Thyroid gland (tissue), 4 donors: ENCODE measurements around the gene TMEM132D. TPM values are rescaled to one million over a fixed set of nuclear protein-coding genes. Genes with fewer than 3 reads are reported as not detected.

ENCODE experiments used
- DNase-seq, 2 donors: peaks; one replicate each; pipeline ENCODE4 v3.0.0-alpha.2; 2019
- H3K27ac ChIP-seq, 3 donors: fragments of 200-600 bp; sonication (generic); 1 replicate in 2 of 3; 2 replicates in 1 of 3; pipeline ENCODE4 v1.5.1; 2016 to 2019; ENCODE audit warnings: mild to moderate bottlenecking in 1 of 3, moderate library complexity in 1 of 3
- H3K27me3 ChIP-seq: fragments of 200-600 bp; sonication (generic); one replicate; pipeline ENCODE4 v1.5.1; 2019
- H3K36me3 ChIP-seq, 2 donors: fragments of 200-600 bp; sonication (generic); one replicate each; pipeline ENCODE4 v1.5.1; 2016 to 2019
- H3K4me1 ChIP-seq, 2 donors: fragments of 200-600 bp; sonication (generic); one replicate each; pipeline ENCODE4 v1.5.1; 2017 to 2019
- H3K4me3 ChIP-seq, 3 donors: fragments of 200-600 bp; sonication (generic); replicated peaks in 1 of 3; 1 replicate in 2 of 3; 2 replicates in 1 of 3; pipeline ENCODE4 v1.5.1; 2016; ENCODE audit warnings: mild to moderate bottlenecking in 1 of 3
- H3K9me3 ChIP-seq: fragments of 200-600 bp; sonication (generic); one replicate; pipeline ENCODE4 v1.5.1; 2017
- POLR2A ChIP-seq, 2 donors: fragments of 450-650 bp; IDR thresholded peaks; one replicate each; pipeline ENCODE4 v1.6.1; 2017; ENCODE audit warnings: antibody characterized with exemption in 2 of 2, mild to moderate bottlenecking in 2 of 2, moderate library complexity in 1 of 2
- WGBS, 2 donors: methylation state at CpG; one replicate each; pipeline ENCODE4 v1.1.5; 2017; 5-methylcytosine and 5-hydroxymethylcytosine counted together
- intact Hi-C: fragments of 100-400 bp; cut with DNase I; formaldehyde crosslinking; loops from one replicate; pipeline ENCODE4 v1.15.1; 2023
- total RNA-seq, 4 donors: library from RNA; depleted of rRNA; stranded (reverse); fragments of >200 nt; gene quantifications; one replicate each; pipeline ENCODE4 v1.2.3, GENCODE V29; 2016
- TF ChIP-seq, protein P1 (sequence below), 6 experiments: fragments of 200-600 bp in 3 of 6; fragments of 450-650 bp in 3 of 6; sonication (generic) in 3 of 6; IDR thresholded peaks; one replicate each; pipeline ENCODE4 v1.5.1; 2016 to 2019; ENCODE audit warnings: antibody characterized with exemption in 6 of 6, mild to moderate bottlenecking in 2 of 6, inconsistent platforms in 1 of 6, moderate library complexity in 1 of 6

TMEM132D gene
- total RNA-seq, 4 donors from 2014 or later = not detected

DNA sequence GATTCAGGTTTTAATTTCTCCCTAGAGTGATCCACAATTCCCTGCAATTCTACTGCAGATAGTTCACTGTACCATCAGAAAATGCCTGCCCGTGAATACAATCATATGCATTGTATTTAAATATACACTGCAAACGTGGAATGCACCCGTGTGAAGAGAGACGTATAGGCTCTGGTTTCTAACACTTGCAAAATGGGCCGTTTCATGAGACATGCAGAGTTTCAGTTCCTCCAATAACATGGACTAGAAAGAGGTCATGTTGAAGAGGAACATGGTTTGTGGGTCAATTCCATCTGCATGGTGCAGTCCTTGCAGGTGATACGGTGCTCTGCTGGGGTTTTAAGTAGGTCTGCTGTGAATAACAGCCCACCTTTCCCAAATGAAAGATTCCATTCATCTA is 373.3 kb downstream of the TMEM132D start:
- Histone ChIP-seq H3K9me3 (no peaks in the 10 kb centered on the region), H3K4me1 (no peaks in the 10 kb centered on the region), H3K27me3 (no peaks in the 10 kb centered on the region), H3K4me3 (no peak overlapping the region), H3K27ac (no peak overlapping the region), H3K36me3 (no peaks in the 10 kb centered on the region)
- no peak for DNase-seq
- TF ChIP-seq, protein P1, sequence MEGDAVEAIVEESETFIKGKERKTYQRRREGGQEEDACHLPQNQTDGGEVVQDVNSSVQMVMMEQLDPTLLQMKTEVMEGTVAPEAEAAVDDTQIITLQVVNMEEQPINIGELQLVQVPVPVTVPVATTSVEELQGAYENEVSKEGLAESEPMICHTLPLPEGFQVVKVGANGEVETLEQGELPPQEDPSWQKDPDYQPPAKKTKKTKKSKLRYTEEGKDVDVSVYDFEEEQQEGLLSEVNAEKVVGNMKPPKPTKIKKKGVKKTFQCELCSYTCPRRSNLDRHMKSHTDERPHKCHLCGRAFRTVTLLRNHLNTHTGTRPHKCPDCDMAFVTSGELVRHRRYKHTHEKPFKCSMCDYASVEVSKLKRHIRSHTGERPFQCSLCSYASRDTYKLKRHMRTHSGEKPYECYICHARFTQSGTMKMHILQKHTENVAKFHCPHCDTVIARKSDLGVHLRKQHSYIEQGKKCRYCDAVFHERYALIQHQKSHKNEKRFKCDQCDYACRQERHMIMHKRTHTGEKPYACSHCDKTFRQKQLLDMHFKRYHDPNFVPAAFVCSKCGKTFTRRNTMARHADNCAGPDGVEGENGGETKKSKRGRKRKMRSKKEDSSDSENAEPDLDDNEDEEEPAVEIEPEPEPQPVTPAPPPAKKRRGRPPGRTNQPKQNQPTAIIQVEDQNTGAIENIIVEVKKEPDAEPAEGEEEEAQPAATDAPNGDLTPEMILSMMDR (IDR thresholded peaks at IDR 0.05) = no peak
- TF ChIP-seq POLR2A (IDR thresholded peaks at IDR 0.05) = no peak
- 68 to 71% methylated on average over 6 of the region's 6 CpGs for WGBS, 2 donors
- intact Hi-C loops = no loop called here

DNA sequence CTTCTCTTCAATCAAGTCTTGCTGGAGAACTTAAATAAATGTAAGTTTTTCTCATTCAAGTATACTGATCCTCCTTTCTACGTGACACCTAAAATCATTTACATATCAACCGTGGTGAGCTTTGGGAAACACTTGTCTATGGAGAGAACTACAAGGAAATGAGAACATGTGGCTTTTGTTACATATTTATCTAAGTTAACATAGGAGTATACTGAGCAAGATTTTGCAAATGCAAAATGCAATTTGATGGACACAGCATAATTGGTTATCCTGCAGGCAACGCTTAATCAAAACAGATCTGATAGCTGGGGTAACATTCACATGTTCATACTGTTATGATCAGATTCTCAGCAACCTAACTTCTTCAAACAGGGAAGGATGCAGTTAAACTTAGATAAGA is 376.3 kb downstream of the TMEM132D start:
- intact Hi-C loops = no loop called here
- no peak overlapping the region for H3K27ac ChIP-seq

DNA sequence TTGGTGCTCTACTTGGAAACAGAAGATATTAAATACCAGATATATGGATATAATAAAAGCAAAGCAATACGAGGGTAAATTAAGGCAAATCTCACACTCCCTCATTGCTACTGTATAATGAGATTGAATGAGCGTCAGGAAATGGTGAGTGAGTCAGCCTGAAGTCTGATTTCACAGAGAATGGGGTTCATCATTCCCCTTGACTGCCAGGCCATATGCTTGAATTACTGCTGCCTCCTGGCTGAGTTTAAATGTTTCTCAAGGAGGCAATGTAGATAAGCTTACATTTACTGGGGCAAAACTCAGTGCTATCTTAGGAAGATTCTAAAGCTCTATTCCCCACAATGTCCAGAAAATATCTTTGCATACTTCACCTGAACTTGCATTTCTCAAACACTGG is 380.2 kb downstream of the TMEM132D start:
- Histone ChIP-seq H3K27me3 (no peaks in the 10 kb centered on the region), H3K27ac (no peak overlapping the region), H3K36me3 (no peaks in the 10 kb centered on the region), H3K4me3 (no peak overlapping the region), H3K9me3 (no peaks in the 10 kb centered on the region), H3K4me1 (no peaks in the 10 kb centered on the region)
- DNase-seq = no peak
- no peak for TF ChIP-seq POLR2A (IDR thresholded peaks at IDR 0.05)
- TF ChIP-seq, protein P1 (IDR thresholded peaks at IDR 0.05) = no peak
- intact Hi-C loops = no loop called here
- 73 to 80% methylated on average over 2 of the region's 2 CpGs for WGBS, 2 donors

More for the DNA sequence above, 376.3 kb downstream of the TMEM132D start:
- Histone ChIP-seq H3K4me3 (no peak overlapping the region), H3K9me3 (no peaks in the 10 kb centered on the region), H3K36me3 (no peaks in the 10 kb centered on the region), H3K4me1 (no peaks in the 10 kb centered on the region), H3K27me3 (no peaks in the 10 kb centered on the region)
- DNase-seq = no peak
- TF ChIP-seq POLR2A (IDR thresholded peaks at IDR 0.05) = no peak
- TF ChIP-seq, protein P1 (IDR thresholded peaks at IDR 0.05) = no peak
- 57 to 72% methylated on average over 3 of the region's 3 CpGs for WGBS, 2 donors

DNA sequence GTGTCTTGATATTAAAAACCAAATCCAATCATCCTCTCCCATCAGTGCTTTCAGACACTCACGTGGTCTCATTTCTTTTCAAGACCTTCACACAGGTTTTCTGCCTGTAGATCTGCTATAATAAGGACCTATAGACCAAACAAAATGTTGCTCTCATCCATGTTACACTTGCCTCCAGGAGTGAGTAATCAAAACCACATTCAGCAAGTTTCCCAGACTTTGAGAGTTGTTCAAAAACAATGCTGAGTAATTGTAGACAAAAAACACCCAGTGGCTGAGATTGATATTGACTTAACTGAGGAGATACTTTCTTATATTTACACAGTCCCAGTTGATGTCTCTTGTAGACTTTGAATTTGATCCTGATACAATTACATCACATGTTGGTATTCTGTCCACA is 383.1 kb downstream of the TMEM132D start:
- H3K27ac ChIP-seq = no peak overlapping the region
- no peaks in the 10 kb centered on the region for H3K36me3 ChIP-seq
- no peak overlapping the region for H3K4me3 ChIP-seq
- H3K9me3 ChIP-seq = no peaks in the 10 kb centered on the region
- intact Hi-C loops = no loop called here
- no peak for DNase-seq
- no peaks in the 10 kb centered on the region for H3K4me1 ChIP-seq
- no peaks in the 10 kb centered on the region for H3K27me3 ChIP-seq
- no peak for TF ChIP-seq POLR2A (IDR thresholded peaks at IDR 0.05)
- WGBS, 2 donors = 62 to 74% methylated on average over 1 of the region's 1 CpG

DNA sequence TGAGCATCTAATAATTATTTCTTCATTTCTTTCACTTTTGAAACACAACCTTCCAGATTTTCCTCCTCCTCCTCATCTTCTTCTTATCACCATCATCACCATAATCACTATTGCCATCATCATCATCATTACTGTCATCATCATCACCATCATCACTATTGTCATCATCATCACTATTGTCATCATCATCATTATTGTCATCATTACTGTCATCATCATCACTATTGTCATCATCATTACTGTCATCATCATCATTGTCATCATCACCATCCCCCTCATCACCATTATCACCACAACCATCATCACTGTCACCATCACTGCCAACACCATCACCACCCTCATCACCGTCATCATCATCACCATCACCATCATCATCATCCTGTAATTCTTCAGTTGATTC is 400.0 kb downstream of the TMEM132D start:
- intact Hi-C loops = no loop called here
- no peak overlapping the region for H3K4me3 ChIP-seq
- no peaks in the 10 kb centered on the region for H3K9me3 ChIP-seq
- H3K36me3 ChIP-seq = no peaks in the 10 kb centered on the region
- no peak overlapping the region for H3K27ac ChIP-seq
- TF ChIP-seq, protein P1 (IDR thresholded peaks at IDR 0.05) = no peak
- TF ChIP-seq POLR2A (IDR thresholded peaks at IDR 0.05) = no peak
- no peak for DNase-seq
- 95 to 97% methylated on average over 1 of the region's 1 CpG for WGBS, 2 donors
- no peaks in the 10 kb centered on the region for H3K27me3 ChIP-seq
- no peaks in the 10 kb centered on the region for H3K4me1 ChIP-seq

DNA sequence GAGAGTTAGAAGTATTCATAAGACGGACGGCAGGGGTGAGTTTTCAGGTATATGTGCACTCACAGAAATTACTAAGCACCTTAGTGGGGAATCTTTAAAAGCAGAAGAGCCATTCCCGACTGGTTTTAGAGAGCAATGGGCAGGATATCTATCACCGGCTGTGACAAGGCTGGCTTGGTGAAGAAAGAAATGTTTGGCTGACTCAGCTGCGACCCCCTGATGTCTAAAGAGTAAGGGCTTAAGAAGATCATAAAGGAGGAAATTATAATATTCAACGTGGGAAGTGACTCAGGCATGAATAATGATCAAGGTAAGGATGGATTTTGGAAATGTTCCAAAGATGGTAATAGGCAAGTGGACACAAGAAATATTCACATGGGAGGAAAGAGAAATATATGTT is 407.6 kb downstream of the TMEM132D start:
- H3K4me3 ChIP-seq = no peak overlapping the region
- no peaks in the 10 kb centered on the region for H3K4me1 ChIP-seq
- intact Hi-C loops = no loop called here
- H3K9me3 ChIP-seq = no peaks in the 10 kb centered on the region
- no peaks in the 10 kb centered on the region for H3K27me3 ChIP-seq
- no peak for TF ChIP-seq POLR2A (IDR thresholded peaks at IDR 0.05)
- TF ChIP-seq, protein P1 (IDR thresholded peaks at IDR 0.05) = no peak
- DNase-seq = no peak
- WGBS, 2 donors = 61% methylated on average over 6 of the region's 6 CpGs
- H3K27ac ChIP-seq = no peak overlapping the region
- H3K36me3 ChIP-seq = no peaks in the 10 kb centered on the region
